H9 (cell line): ENCODE measurements around the gene SIT1. TPM values are rescaled to one million over a fixed set of nuclear protein-coding genes. Genes with fewer than 3 reads are reported as not detected.

Experiments
- DNase-seq: peaks from one replicate; pipeline ENCODE4 v3.0.0-alpha.2; 2017
- H2AFZ ChIP-seq: one replicate; pipeline ENCODE4 v1.6.1; 2013; ENCODE audit warnings: mild to moderate bottlenecking, low read length, control low read depth, moderate library complexity
- H2AK5ac ChIP-seq: 2 replicates; pipeline ENCODE4 v1.6.1; 2013; ENCODE audit warnings: low read length, control low read depth, mixed read lengths; ENCODE audit not compliant: insufficient read length
- H2BK120ac ChIP-seq: one replicate; pipeline ENCODE4 v1.6.1; 2013; ENCODE audit warnings: low read depth, mild to moderate bottlenecking, low read length, control low read depth, inconsistent platforms; ENCODE audit not compliant: poor library complexity, severe bottlenecking
- H2BK12ac ChIP-seq: 2 replicates; pipeline ENCODE4 v1.6.1; 2013; ENCODE audit warnings: low read length, control low read depth, mixed read lengths, low read depth; ENCODE audit not compliant: insufficient read length
- H2BK15ac ChIP-seq: 2 replicates; pipeline ENCODE4 v1.6.1; 2013; ENCODE audit warnings: low read depth, low read length, control low read depth
- H2BK20ac ChIP-seq: one replicate; pipeline ENCODE4 v1.6.1; 2013; ENCODE audit warnings: low read depth, mild to moderate bottlenecking, low read length, control low read depth, inconsistent platforms; ENCODE audit not compliant: poor library complexity, severe bottlenecking
- H2BK5ac ChIP-seq: 2 replicates; pipeline ENCODE4 v1.6.1; 2013; ENCODE audit warnings: low read length, control low read depth, mixed read lengths; ENCODE audit not compliant: insufficient read length
- H3K14ac ChIP-seq: 2 replicates; pipeline ENCODE4 v1.6.1; 2013; ENCODE audit warnings: low read length, control low read depth; ENCODE audit not compliant: insufficient read depth
- H3K18ac ChIP-seq: 2 replicates; pipeline ENCODE4 v1.6.1; 2013; ENCODE audit warnings: low read depth, mild to moderate bottlenecking, mixed read lengths, low read length, control low read depth; ENCODE audit not compliant: insufficient read length
- H3K23ac ChIP-seq: 2 replicates; pipeline ENCODE4 v1.6.1; 2013; ENCODE audit warnings: low read length, control low read depth, mixed read lengths, low read depth; ENCODE audit not compliant: insufficient read length
- H3K23me2 ChIP-seq: 2 replicates; pipeline ENCODE4 v1.6.1; 2013; ENCODE audit warnings: low read depth, mild to moderate bottlenecking, mixed read lengths, low read length, control low read depth; ENCODE audit not compliant: insufficient read length, poor library complexity, severe bottlenecking
- H3K27ac ChIP-seq: 2 replicates; pipeline ENCODE4 v1.5.1; 2013; ENCODE audit warnings: low read length, control low read depth, mixed read lengths, low read depth; ENCODE audit not compliant: insufficient read length
- H3K27me3 ChIP-seq: 2 replicates; pipeline ENCODE4 v1.6.1; 2013; ENCODE audit warnings: low read length, control low read depth, inconsistent platforms; ENCODE audit not compliant: insufficient read depth
- H3K4ac ChIP-seq: 2 replicates; pipeline ENCODE4 v1.6.1; 2013; ENCODE audit warnings: low read depth, mild to moderate bottlenecking, control low read depth, inconsistent platforms, low read length, moderate library complexity
- H3K4me1 ChIP-seq: 2 replicates; pipeline ENCODE4 v1.6.1; 2013; ENCODE audit warnings: low read length, control low read depth, inconsistent platforms; ENCODE audit not compliant: insufficient read depth
- H3K4me2 ChIP-seq: 2 replicates; pipeline ENCODE4 v1.6.1; 2013; ENCODE audit warnings: low read length, control low read depth, mixed read lengths; ENCODE audit not compliant: insufficient read length, insufficient read depth
- H3K56ac ChIP-seq: 2 replicates; pipeline ENCODE4 v1.6.1; 2013; ENCODE audit warnings: low read depth, mild to moderate bottlenecking, mixed read lengths, low read length, control low read depth; ENCODE audit not compliant: insufficient read length
- H3K79me1 ChIP-seq: 2 replicates; pipeline ENCODE4 v1.6.1; 2013; ENCODE audit warnings: low read depth, mild to moderate bottlenecking, moderate library complexity, low read length, control low read depth, inconsistent platforms; ENCODE audit not compliant: insufficient read depth, poor library complexity, severe bottlenecking
- H3K79me2 ChIP-seq: 2 replicates; pipeline ENCODE4 v1.6.1; 2013; ENCODE audit warnings: low read length, control low read depth, inconsistent platforms; ENCODE audit not compliant: insufficient read depth
- H3K9ac ChIP-seq: 2 replicates; pipeline ENCODE4 v1.6.1; 2013; ENCODE audit warnings: low read length, control low read depth, mixed read lengths; ENCODE audit not compliant: insufficient read length; ENCODE audit errors: extremely low read depth
- H3K9me3 ChIP-seq: one replicate; pipeline ENCODE4 v1.6.1; 2013; ENCODE audit warnings: low read depth, low read length, inconsistent platforms; ENCODE audit not compliant: control insufficient read depth
- H3T11ph ChIP-seq: one replicate; pipeline ENCODE4 v1.6.1; 2013; ENCODE audit warnings: mild to moderate bottlenecking, low read length, control low read depth, inconsistent platforms
- H4K20me1 ChIP-seq: one replicate; pipeline ENCODE4 v1.6.1; 2013; ENCODE audit not compliant: control insufficient read depth, insufficient read length, insufficient read depth
- H4K5ac ChIP-seq: 2 replicates; pipeline ENCODE4 v1.6.1; 2013; ENCODE audit warnings: low read depth, mild to moderate bottlenecking, mixed read lengths, low read length, control low read depth; ENCODE audit not compliant: insufficient read length
- H4K8ac ChIP-seq: replicated peaks from 2 replicates; pipeline ENCODE4 v1.6.1; 2013; ENCODE audit warnings: low read length, control low read depth, mixed read lengths, low read depth; ENCODE audit not compliant: insufficient read length
- H4K91ac ChIP-seq: 2 replicates; pipeline ENCODE4 v1.6.1; 2013; ENCODE audit warnings: low read depth, mild to moderate bottlenecking, moderate library complexity, mixed read lengths, low read length, control low read depth; ENCODE audit not compliant: insufficient read length
- H3K27ac Mint-ChIP-seq, 3 experiments: 2 replicates in 2 of 3; 3 replicates in 1 of 3; pipeline ENCODE4 v1.8.0; 2020 to 2021; ENCODE audit warnings: mixed read lengths in 3 of 3, mild to moderate bottlenecking in 1 of 3, moderate library complexity in 1 of 3
- H3K27me3 Mint-ChIP-seq: 2 replicates; pipeline ENCODE4 v1.8.0; 2021; ENCODE audit warnings: low read depth, mild to moderate bottlenecking, moderate library complexity, mixed read lengths
- H3K36me3 Mint-ChIP-seq, 3 experiments: 2 replicates in 2 of 3; 3 replicates in 1 of 3; pipeline ENCODE4 v1.8.0; 2020 to 2021; ENCODE audit warnings: low read depth in 3 of 3, mixed read lengths in 3 of 3; ENCODE audit not compliant: insufficient read depth in 1 of 3
- H3K4me1 Mint-ChIP-seq, 2 experiments: 2 replicates each; pipeline ENCODE4 v1.8.0; 2020; ENCODE audit warnings: mixed read lengths in 2 of 2
- H3K4me3 Mint-ChIP-seq, 2 experiments: 2 replicates in 1 of 2; 3 replicates in 1 of 2; pipeline ENCODE4 v1.8.0; 2020 to 2021; ENCODE audit warnings: mild to moderate bottlenecking in 2 of 2, mixed read lengths in 2 of 2, moderate library complexity in 1 of 2
- H3K9me3 Mint-ChIP-seq, 2 experiments: 2 replicates in 1 of 2; 3 replicates in 1 of 2; pipeline ENCODE4 v1.8.0; 2020; ENCODE audit warnings: mild to moderate bottlenecking in 2 of 2, mixed read lengths in 2 of 2, moderate library complexity in 1 of 2
- CTCF ChIP-seq: fragments of 200-600 bp; sonication (generic); conservative IDR thresholded peaks from 3 replicates; pipeline ENCODE4 v1.8.0; 2021; ENCODE audit warnings: antibody characterized with exemption, mild to moderate bottlenecking
- WGBS: extraction: QIAGEN DNeasy Blood & Tissue Kit; methylation state at CpG from one replicate; pipeline ENCODE4 v1.1.7; 2013; ENCODE audit warnings: missing lambda C conversion rate, low lambda C conversion rate, mixed read lengths; ENCODE audit not compliant: insufficient read length; ENCODE audit errors: extremely low coverage; 5-methylcytosine and 5-hydroxymethylcytosine counted together
- total RNA-seq: library from RNA; stranded (reverse); gene quantifications from 2 replicates; pipeline ENCODE4 v1.2.1, GENCODE V29; 2021

The SIT1 gene
- total RNA-seq, 1 experiment from 2014 or later = 1.6 TPM

- H4K5ac ChIP-seq = no peak overlapping the region
- H3K4me1 ChIP-seq = no peaks in the 10 kb centered on the region
- no peaks in the 10 kb centered on the region for H3K79me2 ChIP-seq
- no peak overlapping the region for H4K91ac ChIP-seq
- no peak overlapping the region for H2AK5ac ChIP-seq
- H3K4me1 Mint-ChIP-seq = peaks cover 11% of the 10 kb centered on the region in 2 experiments
- DNase-seq = no peak
- no peak overlapping the region for H3K27ac ChIP-seq
- no peak overlapping the region for H3T11ph ChIP-seq
- no peak overlapping the region for H3K14ac ChIP-seq
- no peak overlapping the region for H3K23ac ChIP-seq
- H3K79me1 ChIP-seq = no peaks in the 10 kb centered on the region
- H2BK120ac ChIP-seq = no peak overlapping the region
- no peaks in the 10 kb centered on the region for H3K9me3 Mint-ChIP-seq
- no peak overlapping the region for H2BK12ac ChIP-seq
- H3K18ac ChIP-seq = no peak overlapping the region
- no peak overlapping the region for H3K9ac ChIP-seq
- no peak overlapping the region for H2BK5ac ChIP-seq
- H3K4me3 Mint-ChIP-seq = no peak overlapping the region
- H3K27me3 Mint-ChIP-seq = peaks cover 21% of the 10 kb centered on the region
- H3K4me2 ChIP-seq = no peak overlapping the region
- H3K23me2 ChIP-seq = peaks cover 1% of the 10 kb centered on the region
- no peaks in the 10 kb centered on the region; a peak in 1 of 7 replicates for H3K36me3 Mint-ChIP-seq
- peaks cover 3% of the 10 kb centered on the region; the same call in 1 of the 2 replicates for H3K27me3 ChIP-seq
- H4K20me1 ChIP-seq = no peaks in the 10 kb centered on the region
- WGBS = no CpG with 5 or more reads among the region's 6 CpGs
- H3K4ac ChIP-seq = no peak overlapping the region
- H3K9me3 ChIP-seq = no peaks in the 10 kb centered on the region
- H2BK15ac ChIP-seq = no peak overlapping the region
- H3K27ac Mint-ChIP-seq = no peak overlapping the region
- no peak overlapping the region for H2BK20ac ChIP-seq
- no peak overlapping the region for H2AFZ ChIP-seq
- no peak overlapping the region for H3K56ac ChIP-seq
- TF ChIP-seq CTCF = no peak
- H4K8ac ChIP-seq = no peak overlapping the region
Measured at GRCh38 chr9:35669331-35670145, 18.8 kb upstream of the SIT1 start.
